Osteoblast (primary cell): ENCODE data around the gene IGF2R. TPM values are rescaled to one million over a fixed set of nuclear protein-coding genes. Genes with fewer than 3 reads are reported as not detected.
"Not testable (repeated sequence)": the region's sequence is repeated elsewhere in the genome, so short reads cannot be mapped to it uniquely, and the experiment has no call there.

Experiments
- DNase-seq: peaks from one replicate; pipeline ENCODE4 v3.0.0; 2011; ENCODE audit warnings: low spot score, mixed read lengths; ENCODE audit not compliant: insufficient read length; ENCODE audit errors: missing footprints
- H2AFZ ChIP-seq: 2 replicates; pipeline ENCODE4 v1.6.0; 2011; ENCODE audit warnings: mild to moderate bottlenecking, low read length
- H3K27ac ChIP-seq: 2 replicates; pipeline ENCODE4 v1.5.1; 2011; ENCODE audit warnings: mild to moderate bottlenecking, low read depth, low read length, moderate library complexity
- H3K27me3 ChIP-seq: 2 replicates; pipeline ENCODE4 v1.6.0; 2012; ENCODE audit warnings: mild to moderate bottlenecking, control low read depth, inconsistent platforms, low read length, moderate library complexity; ENCODE audit not compliant: insufficient read depth
- H3K36me3 ChIP-seq: 2 replicates; pipeline ENCODE4 v1.5.1; 2011; ENCODE audit warnings: mild to moderate bottlenecking, low read length, control low read depth, moderate library complexity; ENCODE audit not compliant: insufficient read depth
- H3K4me1 ChIP-seq: 2 replicates; pipeline ENCODE4 v1.5.1; 2011; ENCODE audit warnings: mild to moderate bottlenecking, low read length, control low read depth, moderate library complexity; ENCODE audit not compliant: insufficient read depth
- H3K4me2 ChIP-seq: 2 replicates; pipeline ENCODE4 v1.6.0; 2011; ENCODE audit warnings: mild to moderate bottlenecking, low read length; ENCODE audit not compliant: insufficient read depth
- H3K4me3 ChIP-seq: fragments of 200-600 bp; sonication (generic); 3 replicates; pipeline ENCODE4 v1.5.1; 2012; ENCODE audit warnings: mild to moderate bottlenecking, low read length, inconsistent platforms; ENCODE audit not compliant: insufficient read depth
- H3K79me2 ChIP-seq: 2 replicates; pipeline ENCODE4 v1.6.0; 2012; ENCODE audit warnings: mild to moderate bottlenecking, low read length, control low read depth, inconsistent platforms; ENCODE audit not compliant: insufficient read depth
- H3K9me3 ChIP-seq: 2 replicates; pipeline ENCODE4 v1.5.1; 2011; ENCODE audit warnings: low read depth, low read length, control low read depth
- H4K20me1 ChIP-seq: 2 replicates; pipeline ENCODE4 v1.6.0; 2012; ENCODE audit warnings: mild to moderate bottlenecking, low read length, control low read depth; ENCODE audit not compliant: insufficient read depth
- total RNA-seq: library from RNA; depleted of rRNA; stranded (reverse); fragments of >200 nt; gene quantifications from 2 replicates; pipeline ENCODE4 v1.2.3, GENCODE V29; 2012
- TF ChIP-seq, protein P1 (sequence below): IDR thresholded peaks from 2 replicates; pipeline ENCODE4 v1.5.1; 2011; ENCODE audit warnings: mild to moderate bottlenecking, low read depth, low read length, moderate library complexity; ENCODE audit errors: extremely low read depth

The IGF2R gene
- total RNA-seq, 1 donor = 174 TPM

DNA sequence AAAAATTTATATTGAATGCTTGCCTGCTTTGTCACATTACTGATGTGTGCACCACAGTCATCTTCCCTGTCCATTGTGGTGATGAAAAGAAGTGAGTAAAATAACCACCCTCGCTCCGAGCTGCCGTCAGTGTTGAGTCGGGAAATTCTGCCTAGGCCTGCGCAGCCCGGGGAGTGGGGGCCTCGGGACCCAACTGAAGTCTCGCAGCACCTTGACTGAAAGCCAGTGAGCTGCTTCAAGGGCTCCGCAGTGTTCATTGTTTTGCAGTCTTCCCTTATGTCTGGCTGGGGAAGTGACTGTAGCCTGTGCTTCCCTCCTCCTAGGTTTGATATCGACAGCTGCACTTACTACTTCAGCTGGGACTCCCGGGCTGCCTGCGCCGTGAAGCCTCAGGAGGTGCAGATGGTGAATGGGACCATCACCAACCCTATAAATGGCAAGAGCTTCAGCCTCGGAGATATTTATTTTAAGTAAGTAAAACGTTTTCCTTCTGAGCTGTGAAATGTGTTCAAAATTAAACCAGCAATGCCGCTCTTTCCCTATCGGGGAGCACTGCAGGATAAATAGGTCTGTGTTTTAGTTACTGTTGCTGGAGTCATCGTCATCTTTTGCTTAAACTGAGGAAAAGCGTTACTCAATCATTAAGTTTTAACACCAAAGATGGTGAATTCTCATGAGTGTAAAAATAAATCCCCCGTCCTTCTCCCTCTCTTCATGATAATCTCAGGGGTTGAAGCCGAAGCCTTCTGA lies 120.1 kb downstream of the IGF2R start:
- Histone ChIP-seq H3K79me2 (no peaks in the 10 kb centered on the region), H4K20me1 (no peaks in the 10 kb centered on the region), H3K27ac (peak overlapping the region; percentile 77), H3K4me3 (no peak overlapping the region), H3K4me1 (peaks cover 7% of the 10 kb centered on the region), H3K9me3 (no peaks in the 10 kb centered on the region), H3K36me3 (peaks cover 67% of the 10 kb centered on the region), H3K27me3 (no peaks in the 10 kb centered on the region), H2AFZ (no peak overlapping the region), H3K4me2 (peak overlapping the region; percentile 26)
- DNase-seq = no peak
- TF ChIP-seq, protein P1, sequence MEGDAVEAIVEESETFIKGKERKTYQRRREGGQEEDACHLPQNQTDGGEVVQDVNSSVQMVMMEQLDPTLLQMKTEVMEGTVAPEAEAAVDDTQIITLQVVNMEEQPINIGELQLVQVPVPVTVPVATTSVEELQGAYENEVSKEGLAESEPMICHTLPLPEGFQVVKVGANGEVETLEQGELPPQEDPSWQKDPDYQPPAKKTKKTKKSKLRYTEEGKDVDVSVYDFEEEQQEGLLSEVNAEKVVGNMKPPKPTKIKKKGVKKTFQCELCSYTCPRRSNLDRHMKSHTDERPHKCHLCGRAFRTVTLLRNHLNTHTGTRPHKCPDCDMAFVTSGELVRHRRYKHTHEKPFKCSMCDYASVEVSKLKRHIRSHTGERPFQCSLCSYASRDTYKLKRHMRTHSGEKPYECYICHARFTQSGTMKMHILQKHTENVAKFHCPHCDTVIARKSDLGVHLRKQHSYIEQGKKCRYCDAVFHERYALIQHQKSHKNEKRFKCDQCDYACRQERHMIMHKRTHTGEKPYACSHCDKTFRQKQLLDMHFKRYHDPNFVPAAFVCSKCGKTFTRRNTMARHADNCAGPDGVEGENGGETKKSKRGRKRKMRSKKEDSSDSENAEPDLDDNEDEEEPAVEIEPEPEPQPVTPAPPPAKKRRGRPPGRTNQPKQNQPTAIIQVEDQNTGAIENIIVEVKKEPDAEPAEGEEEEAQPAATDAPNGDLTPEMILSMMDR = no peak

DNA sequence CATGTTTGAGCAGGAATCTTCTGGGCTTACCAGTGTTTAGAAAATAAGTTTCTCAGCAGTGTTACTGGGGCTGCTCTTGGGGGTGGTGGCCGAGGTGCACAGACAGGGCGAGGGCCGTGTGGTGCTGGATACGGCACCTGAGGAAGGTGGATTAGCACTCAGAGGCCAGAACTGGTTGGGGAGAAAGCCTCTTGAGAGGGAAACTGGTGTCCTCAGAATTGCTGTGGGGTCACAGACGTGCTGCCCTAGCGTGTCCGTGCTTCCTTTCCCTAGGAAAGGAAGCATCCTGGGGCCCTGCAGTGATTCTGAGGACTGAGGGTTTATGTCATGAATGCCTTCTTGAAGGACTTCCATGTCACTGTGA lies 120.6 kb downstream of the IGF2R start:
- Histone ChIP-seq H3K27ac (no peak overlapping the region), H2AFZ (no peak overlapping the region), H3K4me1 (peaks cover 7% of the 10 kb centered on the region), H3K4me2 (no peak overlapping the region), H3K9me3 (no peaks in the 10 kb centered on the region), H3K27me3 (no peaks in the 10 kb centered on the region), H3K36me3 (peaks cover 64% of the 10 kb centered on the region), H3K79me2 (no peaks in the 10 kb centered on the region), H4K20me1 (no peaks in the 10 kb centered on the region), H3K4me3 (no peak overlapping the region)
- TF ChIP-seq, protein P1 = no peak
- DNase-seq = no peak

DNA sequence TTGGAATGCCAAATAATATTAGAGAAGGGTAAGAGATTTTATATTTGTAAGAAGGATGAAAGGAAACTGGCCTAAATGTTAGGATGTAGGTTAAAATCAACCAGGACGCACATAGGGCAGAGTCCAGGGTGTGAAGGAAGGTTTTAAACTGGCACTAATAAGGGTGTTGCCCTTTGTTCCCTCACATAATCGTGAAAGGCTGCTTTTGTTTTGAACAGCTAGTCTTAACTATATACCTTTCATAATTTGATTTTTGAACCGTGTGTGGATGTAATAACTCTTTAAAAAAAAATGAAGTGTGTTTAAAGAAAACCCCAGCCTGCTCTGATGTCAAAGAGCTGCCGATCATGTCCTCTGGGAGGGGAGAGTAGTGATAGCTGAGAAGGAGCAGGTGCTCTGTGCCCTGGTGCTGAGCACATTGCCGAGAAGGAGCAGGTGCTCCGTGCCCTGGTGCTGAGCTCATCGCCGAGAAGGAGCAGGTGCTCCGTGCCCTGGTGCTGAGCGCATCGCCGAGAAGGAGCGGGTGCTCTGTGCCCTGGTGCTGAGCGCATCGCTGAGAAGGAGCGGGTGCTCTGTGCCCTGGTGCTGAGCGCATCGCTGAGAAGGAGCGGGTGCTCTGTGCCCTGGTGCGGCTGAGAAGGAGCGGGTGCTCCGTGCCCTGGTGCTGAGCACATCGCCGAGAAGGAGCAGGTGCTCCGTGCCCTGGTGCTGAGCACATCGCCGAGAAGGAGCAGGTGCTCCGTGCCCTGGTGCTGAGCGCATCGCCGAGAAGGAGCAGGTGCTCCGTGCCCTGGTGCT lies 121.8 kb downstream of the IGF2R start:
- not testable (repeated sequence) for H3K79me2 ChIP-seq, H3K9me3 ChIP-seq, H3K27me3 ChIP-seq, H3K4me3 ChIP-seq, H3K27ac ChIP-seq, H2AFZ ChIP-seq, H4K20me1 ChIP-seq, DNase-seq, H3K4me2 ChIP-seq, H3K4me1 ChIP-seq
- H3K36me3 ChIP-seq = peaks cover 57% of the 10 kb centered on the region

GRCh38 chr6:160092176-160092575 lies 123.3 kb downstream of the IGF2R start:
- not testable (repeated sequence) for DNase-seq, H3K27ac ChIP-seq, H2AFZ ChIP-seq, H3K27me3 ChIP-seq, H3K79me2 ChIP-seq, H3K4me2 ChIP-seq, H3K4me1 ChIP-seq, H3K4me3 ChIP-seq, H3K9me3 ChIP-seq, H4K20me1 ChIP-seq
- H3K36me3 ChIP-seq = peaks cover 58% of the 10 kb centered on the region

- Histone ChIP-seq H3K79me2 (peaks cover 2% of the 10 kb centered on the region), H3K27me3 (no peaks in the 10 kb centered on the region), H3K4me2 (no peak overlapping the region), H3K4me3 (no peak overlapping the region), H3K27ac (no peak overlapping the region), H3K4me1 (peaks cover 7% of the 10 kb centered on the region), H3K9me3 (no peaks in the 10 kb centered on the region), H4K20me1 (peaks cover 5% of the 10 kb centered on the region), H3K36me3 (peaks cover 58% of the 10 kb centered on the region), H2AFZ (no peak overlapping the region)
- no peak for DNase-seq
- TF ChIP-seq, protein P1 = no peak
These were observed 123.7 kb downstream of the IGF2R start for GRCh38 chr6:160092602-160093001.
